ENCODE results near the gene OSBPL10.

DNA sequence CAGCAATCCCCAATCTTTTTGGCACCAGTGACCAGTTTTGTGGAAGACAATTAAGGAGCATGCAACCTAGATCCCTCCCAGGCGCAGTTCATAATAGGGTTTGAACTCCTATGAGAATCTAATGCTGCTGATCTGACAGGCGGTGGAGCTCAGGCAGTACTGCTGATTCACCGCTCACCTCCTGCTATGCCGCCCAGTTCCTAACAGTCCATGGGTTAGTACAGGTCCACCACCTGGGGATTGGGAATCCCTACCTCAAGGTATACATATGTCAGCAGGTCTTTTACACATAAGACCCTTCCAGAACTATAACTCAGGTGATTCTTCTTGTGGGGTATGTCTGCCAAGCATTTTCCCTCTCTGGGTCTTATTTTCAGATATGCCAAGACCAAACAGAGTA lies 182.2 kb downstream of the OSBPL10 start:
- no peak for TF ChIP-seq TAF1 (IDR thresholded peaks at IDR 0.05; ENCODE audit: low read depth, low read length)
- TF ChIP-seq POLR2AphosphoS5 (IDR thresholded peaks at IDR 0.05; ENCODE audit: low read depth, low read length): no peak
- no peak for TF ChIP-seq POLR2A (IDR thresholded peaks at IDR 0.05; ENCODE audit: low read depth, low read length)
